K562 (cell line): ENCODE data around the gene SLC35F5.

Experiments used
- CTCF ChIP-seq, 3 experiments: IDR thresholded peaks in 2 of 3; conservative IDR thresholded peaks in 1 of 3; 2 replicates each; pipeline ENCODE4 v1.5.1; 2011 to 2012; ENCODE audit warnings: low read length in 3 of 3, mild to moderate bottlenecking in 3 of 3, control low read depth in 2 of 3, improper control_type of control experiment in 1 of 3, inconsistent platforms in 1 of 3, low read depth in 1 of 3, mixed read lengths in 1 of 3, moderate library complexity in 1 of 3; ENCODE audit not compliant: insufficient read depth in 2 of 3
- HIVEP1 ChIP-seq: fragments of 250-450 bp; sonication (Bioruptor Pico); IDR thresholded peaks from 2 replicates; pipeline ENCODE4 v1.4.0; 2020; ENCODE audit warnings: mild to moderate bottlenecking

DNA sequence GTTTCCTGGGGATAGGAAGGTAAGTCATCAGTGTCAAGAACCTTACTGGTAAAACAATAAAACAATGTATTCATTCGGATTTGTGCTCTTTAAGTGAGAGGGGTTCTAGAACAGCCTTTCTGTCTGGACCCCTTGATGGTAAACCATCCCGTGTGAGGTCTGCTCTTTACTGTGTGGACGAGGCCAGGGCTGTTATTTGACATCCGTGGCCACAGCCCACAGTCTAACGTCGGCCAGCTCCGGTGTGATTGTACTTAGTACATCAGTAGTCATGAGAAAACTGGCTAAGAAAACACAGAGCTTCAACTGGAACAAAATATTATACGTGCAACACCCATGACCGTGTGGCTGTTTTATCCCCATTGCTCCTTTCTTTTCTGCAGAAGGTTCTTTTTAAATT, 62.0 kb downstream of the SLC35F5 start:
- no peak for TF ChIP-seq HIVEP1 (CRISPR knock-in tag)
- TF ChIP-seq CTCF (IDR thresholded peaks at IDR 0.05 in 2 of 3, conservative IDR thresholded peaks at IDR 0.05 in 1 of 3; ENCODE audit: insufficient read depth in 2 of 3, low read depth in 1 of 3, low read length in 3 of 3) = no peak
